Chondrocyte (in vitro differentiated cells): ENCODE results near the gene SPOPL. TPM values are rescaled to one million over a fixed set of nuclear protein-coding genes. Genes with fewer than 3 reads are reported as not detected.

ENCODE experiments used
- DNase-seq: peaks from one replicate; pipeline ENCODE4 v3.0.0; 2021; ENCODE audit warnings: mixed read lengths, low spot score
- H3K27ac Mint-ChIP-seq: one replicate; pipeline ENCODE4 v1.8.0; 2021; ENCODE audit warnings: mild to moderate bottlenecking, moderate library complexity, mixed read lengths; ENCODE audit not compliant: unreplicated experiment
- H3K27me3 Mint-ChIP-seq: 2 replicates; pipeline ENCODE4 v1.8.0; 2021; ENCODE audit warnings: low read depth, mixed read lengths
- H3K36me3 Mint-ChIP-seq: 2 replicates; pipeline ENCODE4 v1.8.0; 2021; ENCODE audit warnings: low read depth, mixed read lengths
- H3K4me1 Mint-ChIP-seq: 2 replicates; pipeline ENCODE4 v1.8.0; 2021; ENCODE audit warnings: low read depth, mild to moderate bottlenecking, mixed read lengths
- H3K4me3 Mint-ChIP-seq: one replicate; pipeline ENCODE4 v1.8.0; 2021; ENCODE audit warnings: mild to moderate bottlenecking, moderate library complexity, mixed read lengths; ENCODE audit not compliant: unreplicated experiment
- H3K9me3 Mint-ChIP-seq: 2 replicates; pipeline ENCODE4 v1.8.0; 2021; ENCODE audit warnings: low read depth, mixed read lengths
- CTCF ChIP-seq: fragments of 200-600 bp; sonication (generic); IDR thresholded peaks from 2 replicates; pipeline ENCODE4 v1.5.0; 2021; ENCODE audit warnings: antibody characterized with exemption, mild to moderate bottlenecking, moderate library complexity
- total RNA-seq: library from RNA; stranded (reverse); gene quantifications from 3 replicates; pipeline ENCODE4 v1.2.1, GENCODE V29; 2021

The SPOPL gene
- total RNA-seq, 1 donor from 2014 or later = 16.2 TPM

GRCh38 chr2:138507267-138507666 lies 5.7 kb downstream of the SPOPL start:
- TF ChIP-seq CTCF = no peak
- H3K36me3 Mint-ChIP-seq = peaks cover 1% of the 10 kb centered on the region
- no peak overlapping the region for H3K4me3 Mint-ChIP-seq
- DNase-seq = no peak
- H3K9me3 Mint-ChIP-seq = no peaks in the 10 kb centered on the region
- peak overlapping the region; percentile 29 for H3K27ac Mint-ChIP-seq
- no peaks in the 10 kb centered on the region for H3K27me3 Mint-ChIP-seq
- H3K4me1 Mint-ChIP-seq = peaks cover 39% of the 10 kb centered on the region

GRCh38 chr2:138510319-138510718 lies 8.7 kb downstream of the SPOPL start:
- no peak for TF ChIP-seq CTCF
- Mint-ChIP-seq H3K9me3 (peaks cover 3% of the 10 kb centered on the region), H3K27ac (no peak overlapping the region), H3K4me3 (no peak overlapping the region), H3K4me1 (peaks cover 24% of the 10 kb centered on the region), H3K36me3 (no peaks in the 10 kb centered on the region), H3K27me3 (no peaks in the 10 kb centered on the region)
- no peak for DNase-seq

- H3K27me3 Mint-ChIP-seq = no peaks in the 10 kb centered on the region
- peaks cover 3% of the 10 kb centered on the region for H3K9me3 Mint-ChIP-seq
- no peaks in the 10 kb centered on the region for H3K36me3 Mint-ChIP-seq
- no peak overlapping the region for H3K27ac Mint-ChIP-seq
- peaks cover 21% of the 10 kb centered on the region for H3K4me1 Mint-ChIP-seq
- no peak overlapping the region for H3K4me3 Mint-ChIP-seq
- TF ChIP-seq CTCF = no peak
- no peak for DNase-seq
Measured at GRCh38 chr2:138512672-138513071, 11.1 kb downstream of the SPOPL start.

- Mint-ChIP-seq H3K4me1 (peaks cover 21% of the 10 kb centered on the region), H3K27me3 (no peaks in the 10 kb centered on the region), H3K9me3 (peaks cover 3% of the 10 kb centered on the region), H3K36me3 (no peaks in the 10 kb centered on the region), H3K4me3 (no peak overlapping the region), H3K27ac (no peak overlapping the region)
- no peak for TF ChIP-seq CTCF
- DNase-seq = no peak
Measured at GRCh38 chr2:138514173-138514572, 12.6 kb downstream of the SPOPL start.

GRCh38 chr2:138515092-138515491 lies 13.5 kb downstream of the SPOPL start:
- H3K9me3 Mint-ChIP-seq = peaks cover 3% of the 10 kb centered on the region
- no peak for DNase-seq
- H3K27me3 Mint-ChIP-seq = no peaks in the 10 kb centered on the region
- no peaks in the 10 kb centered on the region for H3K36me3 Mint-ChIP-seq
- no peak overlapping the region for H3K27ac Mint-ChIP-seq
- H3K4me3 Mint-ChIP-seq = no peak overlapping the region
- H3K4me1 Mint-ChIP-seq = peaks cover 21% of the 10 kb centered on the region
- no peak for TF ChIP-seq CTCF
